HEK293 (cell line): ENCODE measurements around the gene EBLN1.

ENCODE experiments used
- CTCF ChIP-seq: fragments of 450-650 bp; formaldehyde crosslinking; IDR thresholded peaks from 2 replicates; pipeline ENCODE4 v1.5.1; 2016; ENCODE audit warnings: missing biosample characterization, missing genetic modification characterization
- HOXC10 ChIP-seq: sonication (generic); formaldehyde crosslinking; IDR thresholded peaks from 2 replicates; pipeline ENCODE4 v1.8.1; 2023; ENCODE audit warnings: mild to moderate bottlenecking, missing genetic modification reagents
- KLF16 ChIP-seq: fragments of 450-650 bp; formaldehyde crosslinking; IDR thresholded peaks from 2 replicates; pipeline ENCODE4 v1.5.1; 2017; ENCODE audit warnings: missing biosample characterization, missing genetic modification characterization
- YY1 ChIP-seq: fragments of 450-650 bp; formaldehyde crosslinking; IDR thresholded peaks from 2 replicates; pipeline ENCODE4 v1.5.1; 2018; ENCODE audit warnings: missing biosample characterization, missing genetic modification characterization
- ZBTB1 ChIP-seq: fragments of 450-650 bp; formaldehyde crosslinking; IDR thresholded peaks from 2 replicates; pipeline ENCODE4 v1.5.1; 2016; ENCODE audit warnings: missing biosample characterization, missing genetic modification characterization
- ZBTB20 ChIP-seq: fragments of 450-650 bp; formaldehyde crosslinking; IDR thresholded peaks from 2 replicates; pipeline ENCODE4 v1.5.1; 2016; ENCODE audit warnings: missing biosample characterization, missing genetic modification characterization
- ZNF184 ChIP-seq: fragments of 450-650 bp; IDR thresholded peaks from 2 replicates; pipeline ENCODE4 v1.5.1; 2018; ENCODE audit warnings: missing biosample characterization, mild to moderate bottlenecking, missing genetic modification characterization
- ZNF221 ChIP-seq: fragments of 450-650 bp; formaldehyde crosslinking; IDR thresholded peaks from 2 replicates; pipeline ENCODE4 v1.5.1; 2017; ENCODE audit warnings: missing biosample characterization, missing genetic modification characterization, borderline replicate concordance
- ZNF274 ChIP-seq, 2 experiments: fragments of 200-500 bp in 1 of 2; fragments of 450-650 bp in 1 of 2; sonication (Bioruptor generic) in 1 of 2; formaldehyde crosslinking in 1 of 2; IDR thresholded peaks; 2 replicates each; pipeline versions ENCODE4 v1.5.1 to v1.6.1; 2014 to 2016; ENCODE audit warnings: borderline replicate concordance in 1 of 2, inconsistent platforms in 1 of 2, low read length in 1 of 2, missing biosample characterization in 1 of 2, missing genetic modification characterization in 1 of 2
- ZNF514 ChIP-seq: fragments of 450-650 bp; formaldehyde crosslinking; IDR thresholded peaks from 2 replicates; pipeline ENCODE4 v1.5.1; 2016; ENCODE audit warnings: missing biosample characterization, missing genetic modification characterization
- ZNF704 ChIP-seq: fragments of 450-650 bp; formaldehyde crosslinking; IDR thresholded peaks from 2 replicates; pipeline ENCODE4 v1.5.1; 2016; ENCODE audit warnings: missing biosample characterization, missing genetic modification characterization
- ZSCAN4 ChIP-seq: fragments of 450-650 bp; formaldehyde crosslinking; IDR thresholded peaks from 2 replicates; pipeline ENCODE4 v1.5.1; 2017; ENCODE audit warnings: missing biosample characterization, missing genetic modification characterization
- TF ChIP-seq, protein P1 (sequence below): fragments of 450-650 bp; IDR thresholded peaks from 2 replicates; pipeline ENCODE4 v1.5.1; 2018; ENCODE audit warnings: missing biosample characterization, mild to moderate bottlenecking, missing genetic modification characterization
- TF ChIP-seq, protein P2 (sequence below): fragments of 450-650 bp; formaldehyde crosslinking; IDR thresholded peaks from 2 replicates; pipeline ENCODE4 v1.5.1; 2016; ENCODE audit warnings: missing biosample characterization, missing genetic modification characterization, low read depth

DNA sequence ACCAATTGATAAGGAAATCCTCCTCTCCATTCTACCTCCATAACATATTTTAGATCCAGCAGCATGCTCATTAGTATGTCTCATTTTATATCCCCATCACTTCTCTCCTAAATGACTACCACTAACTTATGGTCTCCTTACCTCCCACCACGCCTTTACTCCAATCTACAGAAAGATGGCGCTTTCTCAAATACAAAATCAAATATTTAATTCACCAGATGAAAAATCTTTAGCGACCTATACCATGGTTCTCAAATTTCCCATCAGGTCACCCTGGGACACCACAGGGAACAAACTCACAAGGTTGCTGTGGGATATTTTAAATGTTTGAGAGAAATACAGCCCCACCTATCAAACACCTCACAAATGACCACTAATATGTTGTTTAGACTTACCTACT lies 27.0 kb upstream of the EBLN1 start:
- TF ChIP-seq CTCF (tag by site-specific recombination) (no peak), ZSCAN4 (tag by site-specific recombination) (no peak), ZNF184 (tag by site-specific recombination) (no peak), ZNF221 (tag by site-specific recombination) (no peak), ZBTB20 (no peak), YY1 (tag by site-specific recombination) (no peak), HOXC10 (CRISPR knock-in tag) (no peak), KLF16 (tag by site-specific recombination) (no peak), ZNF514 (tag by site-specific recombination) (no peak), ZNF704 (tag by site-specific recombination) (no peak), ZNF274 (IDR thresholded peaks at IDR 0.05; ENCODE audit: low read length) (no peak), ZNF274 (tag by site-specific recombination; IDR thresholded peaks at IDR 0.05; ENCODE audit: borderline replicate concordance) (no peak), ZBTB1 (tag by site-specific recombination) (no peak)
- TF ChIP-seq, protein P1, sequence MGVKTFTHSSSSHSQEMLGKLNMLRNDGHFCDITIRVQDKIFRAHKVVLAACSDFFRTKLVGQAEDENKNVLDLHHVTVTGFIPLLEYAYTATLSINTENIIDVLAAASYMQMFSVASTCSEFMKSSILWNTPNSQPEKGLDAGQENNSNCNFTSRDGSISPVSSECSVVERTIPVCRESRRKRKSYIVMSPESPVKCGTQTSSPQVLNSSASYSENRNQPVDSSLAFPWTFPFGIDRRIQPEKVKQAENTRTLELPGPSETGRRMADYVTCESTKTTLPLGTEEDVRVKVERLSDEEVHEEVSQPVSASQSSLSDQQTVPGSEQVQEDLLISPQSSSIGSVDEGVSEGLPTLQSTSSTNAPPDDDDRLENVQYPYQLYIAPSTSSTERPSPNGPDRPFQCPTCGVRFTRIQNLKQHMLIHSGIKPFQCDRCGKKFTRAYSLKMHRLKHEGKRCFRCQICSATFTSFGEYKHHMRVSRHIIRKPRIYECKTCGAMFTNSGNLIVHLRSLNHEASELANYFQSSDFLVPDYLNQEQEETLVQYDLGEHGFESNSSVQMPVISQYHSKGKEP (tag by site-specific recombination), result no peak
- TF ChIP-seq, protein P2, sequence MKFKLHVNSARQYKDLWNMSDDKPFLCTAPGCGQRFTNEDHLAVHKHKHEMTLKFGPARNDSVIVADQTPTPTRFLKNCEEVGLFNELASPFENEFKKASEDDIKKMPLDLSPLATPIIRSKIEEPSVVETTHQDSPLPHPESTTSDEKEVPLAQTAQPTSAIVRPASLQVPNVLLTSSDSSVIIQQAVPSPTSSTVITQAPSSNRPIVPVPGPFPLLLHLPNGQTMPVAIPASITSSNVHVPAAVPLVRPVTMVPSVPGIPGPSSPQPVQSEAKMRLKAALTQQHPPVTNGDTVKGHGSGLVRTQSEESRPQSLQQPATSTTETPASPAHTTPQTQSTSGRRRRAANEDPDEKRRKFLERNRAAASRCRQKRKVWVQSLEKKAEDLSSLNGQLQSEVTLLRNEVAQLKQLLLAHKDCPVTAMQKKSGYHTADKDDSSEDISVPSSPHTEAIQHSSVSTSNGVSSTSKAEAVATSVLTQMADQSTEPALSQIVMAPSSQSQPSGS, result no peak
